Measurements from ENCODE around the gene EYA3.

Gene EYA3

GRCh38 chr1:27935721-27936120 lies 152.7 kb downstream of the EYA3 start:
- no peak for DNase-seq

- no peak for DNase-seq
These were observed 153.4 kb downstream of the EYA3 start, which contains the start of gene SMPDL3B for GRCh38 chr1:27934818-27935549. SMPDL3B (plus strand) TSS chr1:27935000; CDS start chr1:27935184, 184 bp downstream.

GRCh38 chr1:27931759-27932158 lies 156.7 kb downstream of the EYA3 start:
- DNase-seq, result no peak

GRCh38 chr1:27931184-27931583 lies 157.2 kb downstream of the EYA3 start:
- DNase-seq, result no peak

GRCh38 chr1:27928216-27928954 lies 160.0 kb downstream of the EYA3 start:
- DNase-seq, result no peak

GRCh38 chr1:27922272-27922671 lies 166.1 kb downstream of the EYA3 start:
- no peak for DNase-seq

Measured in activated naive CD4-positive, alpha-beta T cell (primary cell).